ACHN (cell line): ENCODE results near the gene ARMC6.

Source experiments
- DNase-seq: peaks from one replicate; pipeline ENCODE4 v3.0.0-alpha.2; 2015
- in situ Hi-C: cut with HindIII; loops from 2 replicates; pipeline ENCODE4 v1.10.0; 2017; ENCODE audit warnings: low sequenced_read_pairs, low pct_ligation_motif_present, low pct_unique_long_range_greater_than_20kb

The ARMC6 gene

GRCh38 chr19:19064098-19064722, 30.8 kb downstream of the ARMC6 start:
- no peak for DNase-seq
- in situ Hi-C loops = no loop called here

- in situ Hi-C loops = no loop called here
- DNase-seq = no peak
These were observed 31.7 kb downstream of the ARMC6 start for GRCh38 chr19:19064811-19065745.

DNA sequence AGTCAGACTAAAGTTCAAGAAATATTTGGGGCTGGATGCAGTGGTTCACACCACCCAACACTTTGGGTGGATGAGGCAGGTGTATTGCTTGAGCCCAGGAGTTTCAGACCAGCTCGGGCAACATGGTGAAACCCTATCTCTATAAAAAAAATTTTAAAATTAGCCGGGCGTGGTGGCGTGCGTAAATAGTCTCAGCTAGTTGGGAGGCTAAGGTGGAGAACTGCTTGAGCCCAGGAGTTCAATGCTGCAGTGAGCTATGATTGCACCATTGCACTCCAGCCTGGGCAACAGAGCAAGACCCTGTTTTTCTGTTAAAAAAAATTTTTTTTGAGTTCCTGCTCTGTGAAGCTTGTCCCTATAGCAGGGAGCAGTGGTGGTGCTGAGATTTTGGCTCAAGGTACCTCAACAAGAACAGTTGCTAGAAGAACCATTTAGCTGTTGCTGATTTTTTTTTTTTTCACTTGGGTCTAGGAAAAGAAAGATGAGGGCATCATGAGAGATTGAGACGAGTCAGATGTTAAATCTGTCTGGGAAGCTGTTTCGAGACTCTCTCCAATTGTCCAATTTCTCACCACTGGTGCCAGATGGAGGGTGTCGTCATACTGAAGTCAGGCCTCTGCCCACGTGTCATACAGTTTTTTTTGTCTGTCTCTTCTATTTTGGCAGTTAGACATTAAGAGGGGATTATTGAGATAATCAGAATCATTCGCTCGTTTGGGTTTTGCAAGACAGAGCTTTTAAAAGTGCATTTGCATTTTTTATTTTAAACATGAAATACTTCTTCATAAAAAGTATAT, 34.1 kb downstream of the ARMC6 start:
- in situ Hi-C loops = no loop called here
- DNase-seq = no peak

DNA sequence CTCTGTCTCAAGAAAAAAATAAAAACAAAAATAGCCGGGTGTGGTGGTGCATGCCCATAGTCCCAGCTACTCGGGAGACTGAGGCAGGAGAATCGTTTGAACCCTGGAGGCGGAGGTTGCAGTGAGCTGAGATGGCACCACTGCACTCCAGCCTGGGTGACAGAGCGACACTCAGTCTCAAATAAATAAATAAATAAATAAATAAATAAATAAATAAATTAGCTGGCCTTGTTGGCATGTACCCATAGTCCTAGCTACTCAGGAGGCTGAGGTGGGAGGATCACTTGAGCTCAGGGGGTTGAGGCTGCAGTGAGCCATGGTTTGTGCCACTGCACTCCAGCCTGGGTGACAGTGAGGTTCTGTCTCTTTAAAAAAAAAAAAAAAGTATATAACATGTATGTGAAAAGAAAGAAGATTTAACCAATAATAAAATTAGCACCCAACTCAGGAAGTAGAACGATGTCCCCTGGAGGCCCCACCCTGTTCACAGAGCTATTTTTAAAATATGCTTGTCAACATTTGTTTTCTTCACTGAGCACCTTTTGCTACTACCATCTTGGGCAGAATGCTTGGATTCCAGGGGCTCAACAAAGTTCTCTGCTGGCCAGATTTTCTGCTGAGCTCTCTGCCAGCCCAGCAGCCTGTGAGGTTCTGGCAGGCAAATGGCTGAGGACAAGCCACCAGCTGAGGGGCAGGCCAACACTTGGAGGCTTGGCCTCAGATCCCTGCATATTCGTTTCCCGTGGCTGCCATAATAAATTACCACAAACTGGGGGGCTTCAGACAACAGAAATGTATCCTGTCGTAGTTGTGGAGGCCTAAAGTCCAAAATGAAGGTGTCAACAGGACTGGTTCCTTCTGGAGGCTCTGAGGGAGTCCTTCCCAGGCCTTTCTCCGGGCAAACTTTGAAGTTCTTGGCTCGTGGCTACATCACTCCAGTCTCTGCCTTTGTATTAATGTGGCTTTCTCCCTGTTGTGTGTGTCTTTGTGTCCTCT, 35.6 kb downstream of the ARMC6 start:
- in situ Hi-C loops = no loop called here
- DNase-seq = no peak

- in situ Hi-C loops = no loop called here
- DNase-seq = no peak
These were observed 38.5 kb downstream of the ARMC6 start for GRCh38 chr19:19071897-19072296.

DNA sequence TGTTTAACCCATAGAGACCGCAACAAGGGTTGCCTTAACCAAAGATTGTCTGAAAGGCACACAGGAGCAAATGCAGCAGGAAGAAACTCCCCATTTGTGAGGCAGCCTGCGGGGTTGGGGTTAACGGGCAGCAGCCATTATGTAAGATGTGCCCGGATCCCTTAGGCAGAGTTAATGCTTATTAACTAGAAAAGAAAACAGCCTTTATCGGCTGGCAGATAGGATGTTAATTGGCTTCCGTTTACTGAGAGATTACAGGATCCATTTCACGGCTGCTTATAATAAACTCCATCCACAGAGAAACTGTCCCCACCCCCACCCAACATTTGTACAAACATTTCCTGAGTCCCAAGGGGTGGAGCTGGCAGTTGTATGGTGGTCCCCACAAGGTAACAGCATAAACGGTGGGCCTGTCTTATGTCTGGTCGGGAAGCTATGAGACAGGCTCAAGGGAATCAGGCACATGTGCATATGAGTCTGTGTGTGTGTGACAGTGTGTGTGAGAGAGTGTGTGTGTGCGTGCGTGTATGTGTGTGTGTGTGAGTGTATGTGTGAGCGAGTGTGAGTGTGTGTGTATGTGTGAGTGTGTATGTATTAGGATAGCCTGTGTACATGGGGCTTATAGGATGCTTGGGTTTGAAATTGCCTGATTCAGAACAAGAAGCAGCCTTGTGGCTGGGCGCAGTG, 40.9 kb downstream of the ARMC6 start:
- in situ Hi-C loops = no loop called here
- no peak for DNase-seq

DNA sequence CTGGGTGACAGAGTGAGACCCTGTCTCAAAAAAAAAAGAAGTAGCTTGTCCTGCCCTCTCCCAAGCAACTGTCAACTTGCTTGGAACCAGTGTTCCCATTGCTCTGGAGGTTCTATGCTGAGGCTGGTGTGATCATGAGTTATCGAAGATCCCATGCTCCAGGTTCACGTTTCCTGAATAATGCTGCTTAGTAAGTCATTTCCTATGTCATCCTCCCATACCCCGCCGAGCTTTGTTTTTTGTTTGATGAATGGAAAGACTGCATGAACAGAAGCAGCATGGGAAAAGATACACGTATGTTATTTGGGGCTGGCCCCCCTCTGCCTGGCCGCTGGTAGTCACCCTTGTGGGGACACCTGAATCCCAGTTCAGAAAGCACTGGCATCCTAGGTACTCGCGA, 41.7 kb downstream of the ARMC6 start:
- no peak for DNase-seq
- in situ Hi-C loops = no loop called here

GRCh38 chr19:19076476-19076875, 43.1 kb downstream of the ARMC6 start:
- in situ Hi-C loops = no loop called here
- DNase-seq = no peak

- in situ Hi-C loops = no loop called here
- DNase-seq = no peak
These were observed 43.7 kb downstream of the ARMC6 start for GRCh38 chr19:19077103-19077502.

- in situ Hi-C loops = no loop called here
- no peak for DNase-seq
These were observed 45.4 kb downstream of the ARMC6 start for GRCh38 chr19:19078801-19079200.

DNA sequence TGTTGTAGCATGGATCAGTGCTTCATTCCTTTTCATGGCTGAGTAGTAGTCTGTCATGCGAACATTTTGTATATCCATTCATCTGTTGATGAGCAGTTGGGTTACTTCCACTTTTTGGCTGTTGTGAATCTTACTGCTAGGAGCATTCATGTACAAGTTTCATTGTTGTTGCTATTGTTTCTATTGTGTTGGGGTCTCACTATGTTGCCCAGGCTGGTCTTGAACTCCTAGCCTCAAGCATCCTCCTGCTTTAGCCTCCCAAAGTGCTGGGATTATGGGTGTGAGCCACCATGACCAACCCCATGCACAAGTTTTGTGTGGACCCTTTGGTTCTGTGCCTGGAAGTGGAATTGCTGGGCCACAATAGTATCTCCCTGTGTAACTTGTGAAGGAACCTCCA, 46.2 kb downstream of the ARMC6 start:
- DNase-seq = no peak
- in situ Hi-C loops = no loop called here

- in situ Hi-C loops = no loop called here
- DNase-seq = no peak
These were observed 48.3 kb downstream of the ARMC6 start for GRCh38 chr19:19081642-19082151.

GRCh38 chr19:19083413-19084178, 50.2 kb downstream of the ARMC6 start:
- DNase-seq = no peak
- in situ Hi-C loops = no loop called here

- in situ Hi-C loops = no loop called here
These were observed 54.3 kb downstream of the ARMC6 start for GRCh38 chr19:19087676-19088075.

DNA sequence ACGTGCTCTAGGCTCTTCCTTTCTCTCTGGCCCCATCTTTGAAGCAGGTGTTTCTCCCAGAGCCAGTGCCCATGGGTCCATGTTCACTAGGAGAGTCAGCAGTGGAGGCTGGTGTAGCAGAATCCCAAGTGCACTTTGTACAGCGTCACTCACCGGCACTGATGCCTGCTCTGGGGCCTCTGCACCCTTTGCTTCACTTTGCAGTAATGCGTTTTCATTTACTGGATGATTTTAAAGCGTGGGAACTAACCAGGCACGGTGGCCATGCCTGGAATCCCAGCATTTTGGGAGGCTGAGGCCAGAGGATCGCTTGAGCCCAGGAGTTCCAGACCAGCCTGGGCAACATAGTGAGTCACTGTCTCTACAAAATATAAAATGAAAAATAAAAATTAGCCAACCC, 61.1 kb downstream of the ARMC6 start:
- in situ Hi-C loops = no loop called here
- DNase-seq = no peak

More at GRCh38 chr19:19087676-19088075, 54.3 kb downstream of the ARMC6 start:
- DNase-seq = no peak

DNA sequence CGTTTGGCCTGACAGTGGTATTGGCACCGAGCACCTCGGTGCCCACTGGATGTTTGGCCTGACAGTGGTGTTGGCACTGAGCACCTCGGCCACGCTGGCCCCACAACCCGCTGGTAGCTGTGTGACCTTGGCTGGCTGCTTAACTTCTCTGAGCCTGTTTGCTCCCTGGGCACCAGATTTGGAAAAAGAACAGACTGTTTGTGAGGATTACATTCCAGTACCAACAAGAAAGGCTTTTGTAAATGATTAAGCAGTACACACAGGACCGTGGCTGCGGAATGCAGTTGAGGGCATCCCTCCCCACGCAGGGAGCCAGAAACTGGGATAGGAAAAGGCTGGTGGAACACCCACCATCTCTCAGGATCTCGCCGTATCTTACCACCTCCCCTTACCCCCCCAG, 62.3 kb downstream of the ARMC6 start:
- no peak for DNase-seq
- in situ Hi-C loops = no loop called here
